Lower leg skin (tissue), 3 donors: ENCODE measurements around the gene MCF2L2.

Source experiments
- POLR2A ChIP-seq, 2 donors: fragments of 450-650 bp; IDR thresholded peaks; one replicate each; pipeline ENCODE4 v1.6.1; 2016 to 2017; ENCODE audit warnings: antibody characterized with exemption in 2 of 2, mild to moderate bottlenecking in 1 of 2, moderate library complexity in 1 of 2
- TF ChIP-seq, protein P1 (sequence below), 3 donors: fragments of 450-650 bp; IDR thresholded peaks; one replicate each; pipeline ENCODE4 v1.5.1; 2016; ENCODE audit warnings: antibody characterized with exemption in 3 of 3, mild to moderate bottlenecking in 3 of 3, moderate library complexity in 2 of 3

DNA sequence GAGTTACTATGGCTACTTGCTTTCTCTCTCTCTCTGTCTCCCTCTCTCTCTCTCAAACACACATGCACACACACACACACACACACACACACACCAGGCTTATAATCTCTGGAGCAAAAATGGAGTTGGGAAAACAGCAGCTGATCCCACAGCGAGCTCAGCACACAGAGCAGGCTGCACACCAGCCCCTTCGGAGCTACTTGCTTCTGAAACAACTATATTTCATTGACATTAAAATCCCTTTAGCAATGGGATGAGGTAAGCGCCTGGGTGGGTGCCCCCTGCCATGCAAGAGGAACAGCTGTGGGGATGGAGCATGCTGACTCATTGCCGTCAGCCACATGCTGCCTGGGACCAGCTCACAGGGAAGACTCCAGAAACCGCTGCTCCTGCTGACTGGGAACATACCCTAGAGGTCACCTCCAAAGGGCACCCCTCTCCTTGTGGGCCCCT, 129.7 kb downstream of the MCF2L2 start:
- TF ChIP-seq, protein P1, sequence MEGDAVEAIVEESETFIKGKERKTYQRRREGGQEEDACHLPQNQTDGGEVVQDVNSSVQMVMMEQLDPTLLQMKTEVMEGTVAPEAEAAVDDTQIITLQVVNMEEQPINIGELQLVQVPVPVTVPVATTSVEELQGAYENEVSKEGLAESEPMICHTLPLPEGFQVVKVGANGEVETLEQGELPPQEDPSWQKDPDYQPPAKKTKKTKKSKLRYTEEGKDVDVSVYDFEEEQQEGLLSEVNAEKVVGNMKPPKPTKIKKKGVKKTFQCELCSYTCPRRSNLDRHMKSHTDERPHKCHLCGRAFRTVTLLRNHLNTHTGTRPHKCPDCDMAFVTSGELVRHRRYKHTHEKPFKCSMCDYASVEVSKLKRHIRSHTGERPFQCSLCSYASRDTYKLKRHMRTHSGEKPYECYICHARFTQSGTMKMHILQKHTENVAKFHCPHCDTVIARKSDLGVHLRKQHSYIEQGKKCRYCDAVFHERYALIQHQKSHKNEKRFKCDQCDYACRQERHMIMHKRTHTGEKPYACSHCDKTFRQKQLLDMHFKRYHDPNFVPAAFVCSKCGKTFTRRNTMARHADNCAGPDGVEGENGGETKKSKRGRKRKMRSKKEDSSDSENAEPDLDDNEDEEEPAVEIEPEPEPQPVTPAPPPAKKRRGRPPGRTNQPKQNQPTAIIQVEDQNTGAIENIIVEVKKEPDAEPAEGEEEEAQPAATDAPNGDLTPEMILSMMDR (IDR thresholded peaks at IDR 0.05) = no peak
- no peak for TF ChIP-seq POLR2A (IDR thresholded peaks at IDR 0.05)
